Heart right ventricle (tissue), 16 donors: ENCODE data around the gene PTPRN2. TPM values are rescaled to one million over a fixed set of nuclear protein-coding genes. Genes with fewer than 3 reads are reported as not detected.

ENCODE experiments used
- ATAC-seq, 8 donors: fragments of 200-7000 bp; cut with Tn5 transposase; one replicate each; pipeline ENCODE4 v1.9.1; 2020; ENCODE audit warnings: mild to moderate bottlenecking in 8 of 8, moderate library complexity in 8 of 8, moderate number of reproducible peaks in 1 of 8
- DNase-seq, 2 donors: peaks; one replicate each; pipeline ENCODE4 v3.0.0-alpha.2; 2020
- H3K27ac ChIP-seq, 10 donors: fragments of 200-600 bp; sonication (generic) in 2 of 10; one replicate each; pipeline versions ENCODE4 v1.5.0 to v1.8.0; 2020 to 2022; ENCODE audit warnings: mild to moderate bottlenecking in 3 of 10
- H3K27me3 ChIP-seq, 7 donors: fragments of 200-600 bp; one replicate each; pipeline ENCODE4 v1.8.0; 2021 to 2022; ENCODE audit warnings: mild to moderate bottlenecking in 2 of 7
- H3K36me3 ChIP-seq, 9 donors: fragments of 200-600 bp; sonication (generic) in 1 of 9; one replicate each; pipeline versions ENCODE4 v1.5.0 to v1.8.0; 2020 to 2022; ENCODE audit warnings: mild to moderate bottlenecking in 2 of 9
- H3K4me1 ChIP-seq, 9 donors: fragments of 200-600 bp; sonication (generic) in 1 of 9; one replicate each; pipeline versions ENCODE4 v1.5.0 to v1.8.0; 2020 to 2022; ENCODE audit warnings: mild to moderate bottlenecking in 4 of 9
- H3K4me3 ChIP-seq, 10 donors: fragments of 200-600 bp; sonication (generic) in 2 of 10; one replicate each; pipeline versions ENCODE4 v1.5.0 to v1.8.0; 2020 to 2022; ENCODE audit warnings: mild to moderate bottlenecking in 7 of 10, moderate library complexity in 2 of 10
- H3K9me3 ChIP-seq, 11 donors: fragments of 200-600 bp in 10 of 11; sonication (generic) in 2 of 11; one replicate each; pipeline versions ENCODE4 v1.5.0 to v1.8.0; 2013 to 2022; ENCODE audit warnings: mild to moderate bottlenecking in 2 of 11, control low read depth in 1 of 11, moderate library complexity in 1 of 11
- CTCF ChIP-seq, 9 donors: fragments of 200-600 bp; sonication (generic) in 2 of 9; IDR thresholded peaks; one replicate each; pipeline versions ENCODE4 v1.5.0 to v1.8.0; 2021 to 2022; ENCODE audit warnings: antibody characterized with exemption in 9 of 9, mild to moderate bottlenecking in 5 of 9, moderate library complexity in 1 of 9
- WGBS, 2 donors: extraction: QIAGEN DNeasy Blood & Tissue Kit; methylation state at CpG; one replicate each; pipeline ENCODE4 v1.1.7; 2013; ENCODE audit warnings: inconsistent platforms in 1 of 2; 5-methylcytosine and 5-hydroxymethylcytosine counted together
- intact Hi-C, 10 donors: fragments of 100-400 bp; cut with DNase I; formaldehyde crosslinking; loops; one replicate each; pipeline versions ENCODE4 v1.11.1 to v1.14.2; 2022
- polyA plus RNA-seq, 2 donors: library from polyadenylated mRNA; stranded (reverse); fragments of 200-250 nt; gene quantifications; one replicate each; pipeline ENCODE4 v1.2.3, GENCODE V29; 2013
- total RNA-seq, 10 donors: library from RNA; stranded (reverse); fragmentation: NEBNext Ultra II Directional in 3 of 10; extraction: Animal tissue kit (Norgen Biotek cat#: 25700) in 3 of 10; gene quantifications; one replicate each; pipeline versions ENCODE4 v1.2.1 to v1.2.4, GENCODE V29; 2021 to 2023
- donor health status: Arrhythmogenic right ventricular cardiomyopathy.
- donor health status: ischemic (EF 13 %, LVEDD 7.1; RV severe dilation, severe dysfunction).
- donor health status: healthy with polysubstance abuse.
- donor health status: DM: no; HTN: yes; CAD: no.
- donor health status: DM: no; HTN: no; CAD: no.
- donor health status: ischemic (EF 25% LVEDD 6.9; RV normal size, moderate dysfunction).
- donor health status: ischemic (EF 25% LVEDD 5.7; RV mildly dilated, moderate dysfunction).
- donor health status: healthy.
- donor health status: DM: yes; HTN: yes; CAD: no.
- donor health status: Ischemic cardiomyopathy.
- donor health status: ischemic (EF 35%, LVEDD 5.7; RV mildly dilated, moderate dysfunction).
- donor health status: nonischemic (EF 11% LVEDD 7.7; RV severe dilation, severe dysfunction).
- donor health status: DM: yes; HTN: yes; CAD: no.
- donor health status: PGD.
- donor health status: ischemic (EF 29% LVEDD 5.4; RV normal size, mild dysfunction).
- donor health status: nonischemic (EF 23%, LVEDD 6.1; RV moderate dilation, normal function).

Gene PTPRN2
- total and polyA plus RNA-seq, 12 donors: 0.82 to 1.8 (median 1.3) TPM

- no peak overlapping the region for H3K4me3 ChIP-seq
- no peaks in the 10 kb centered on the region for H3K36me3 ChIP-seq
- H3K27ac ChIP-seq: no peak overlapping the region
- 84% methylated on average over 5 of the region's 5 CpGs for WGBS, 2 donors
- no peak for DNase-seq
- TF ChIP-seq CTCF (IDR thresholded peaks at IDR 0.05): no peak
- peaks cover 0 to 30% (median 13%) of the 10 kb centered on the region in 11 donors for H3K9me3 ChIP-seq
- H3K4me1 ChIP-seq: no peaks in the 10 kb centered on the region
- peaks cover 0 to 4% (median 0%) of the 10 kb centered on the region in 7 donors for H3K27me3 ChIP-seq
- no peak for ATAC-seq
- intact Hi-C loops: no loop called here
Measured at GRCh38 chr7:158292948-158293347, 294.7 kb downstream of the PTPRN2 start.

- WGBS, 2 donors: 50 to 57% methylated on average over 4 of the region's 4 CpGs
Measured at GRCh38 chr7:158291998-158292397, 295.6 kb downstream of the PTPRN2 start.

GRCh38 chr7:158289761-158290523, 297.7 kb downstream of the PTPRN2 start:
- no peak overlapping the region for H3K27ac ChIP-seq
- ATAC-seq (no peak), DNase-seq (no peak)
- intact Hi-C loops: no loop called here
- H3K4me1 ChIP-seq: no peaks in the 10 kb centered on the region
- H3K36me3 ChIP-seq: no peaks in the 10 kb centered on the region
- TF ChIP-seq CTCF (IDR thresholded peaks at IDR 0.05): no peak
- H3K9me3 ChIP-seq: peaks cover 0 to 58% (median 23%) of the 10 kb centered on the region in 11 donors
- H3K27me3 ChIP-seq: peaks cover 0 to 5% (median 0%) of the 10 kb centered on the region in 7 donors
- no peak overlapping the region for H3K4me3 ChIP-seq
- 84 to 87% methylated on average over 5 of the region's 5 CpGs for WGBS, 2 donors

More at GRCh38 chr7:158291998-158292397, 295.6 kb downstream of the PTPRN2 start:
- DNase-seq (no peak), ATAC-seq (no peak)
- H3K27ac ChIP-seq: no peak overlapping the region
- H3K9me3 ChIP-seq: peaks cover 0 to 40% (median 13%) of the 10 kb centered on the region in 11 donors
- H3K4me1 ChIP-seq: no peaks in the 10 kb centered on the region
- intact Hi-C loops: no loop called here
- H3K4me3 ChIP-seq: no peak overlapping the region
- no peaks in the 10 kb centered on the region for H3K36me3 ChIP-seq
- H3K27me3 ChIP-seq: peaks cover 0 to 4% (median 0%) of the 10 kb centered on the region in 7 donors
- TF ChIP-seq CTCF (IDR thresholded peaks at IDR 0.05): no peak

GRCh38 chr7:158289231-158289630, 298.4 kb downstream of the PTPRN2 start:
- intact Hi-C loops: no loop called here
- H3K27me3 ChIP-seq: peaks cover 0 to 7% (median 0%) of the 10 kb centered on the region in 7 donors
- ATAC-seq (no peak), DNase-seq (no peak)
- TF ChIP-seq CTCF (IDR thresholded peaks at IDR 0.05): no peak
- no peak overlapping the region for H3K4me3 ChIP-seq
- H3K4me1 ChIP-seq: no peaks in the 10 kb centered on the region
- peaks cover 0 to 58% (median 23%) of the 10 kb centered on the region in 11 donors for H3K9me3 ChIP-seq
- 88 to 93% methylated on average over 2 of the region's 2 CpGs for WGBS, 2 donors
- no peak overlapping the region for H3K27ac ChIP-seq
- H3K36me3 ChIP-seq: no peaks in the 10 kb centered on the region
